ENCODE data around the gene GPAT3.

The GPAT3 gene

GRCh38 chr4:83563998-83564397, 28.1 kb downstream of the GPAT3 start:
- H4K8ac ChIP-seq (ENCODE audit: low read depth, low read length): no peak overlapping the region
- H4K91ac ChIP-seq (ENCODE audit: low read depth, low read length, poor library complexity): no peak overlapping the region
- H3K4me1 ChIP-seq (ENCODE audit: control insufficient read depth in 2 of 2, insufficient read depth in 1 of 2, low read depth in 1 of 2, low read length in 2 of 2): no peaks in the 10 kb centered on the region
- H3K18ac ChIP-seq (ENCODE audit: low read length): no peak overlapping the region
- H3K14ac ChIP-seq (ENCODE audit: low read length): no peak overlapping the region
- DNase-seq (ENCODE audit: low spot score): no peak
- no CpG with 5 or more reads among the region's 1 CpG for WGBS, 2 donors (ENCODE audit: extremely low coverage in 2 of 2, insufficient read length in 2 of 2, insufficient replicate concordance in 1 of 2)
- H3K9me3 ChIP-seq (replicated peaks in 1 of 2; ENCODE audit: control insufficient read depth in 2 of 2, insufficient read depth in 1 of 2, low read depth in 1 of 2, low read length in 2 of 2): no peaks in the 10 kb centered on the region
- no peak overlapping the region for H2BK120ac ChIP-seq (ENCODE audit: low read depth, low read length)
- H3K36me3 ChIP-seq (replicated peaks in 1 of 2; ENCODE audit: control insufficient read depth in 2 of 2, insufficient read depth in 2 of 2, low read length in 2 of 2): no peaks in the 10 kb centered on the region
- H3K27ac ChIP-seq (replicated peaks; ENCODE audit: low read length): no peak overlapping the region
- H3K4me3 ChIP-seq (ENCODE audit: low read length in 2 of 2): no peak overlapping the region
- no peak overlapping the region for H2BK5ac ChIP-seq (ENCODE audit: low read length)
- H3K79me1 ChIP-seq (ENCODE audit: low read depth, low read length): no peaks in the 10 kb centered on the region
- H2BK15ac ChIP-seq (ENCODE audit: low read length): no peak overlapping the region
- no peak overlapping the region for H2AK5ac ChIP-seq (ENCODE audit: low read depth, low read length)
- H3K4ac ChIP-seq (ENCODE audit: low read length): no peak overlapping the region
- no peak overlapping the region for H2BK12ac ChIP-seq (ENCODE audit: low read length)
- no peak overlapping the region for H2AFZ ChIP-seq (ENCODE audit: low read length)
- H3K4me2 ChIP-seq (ENCODE audit: insufficient read depth, low read length, poor library complexity, severe bottlenecking): no peak overlapping the region
- H3K27me3 ChIP-seq (ENCODE audit: control insufficient read depth in 3 of 3, insufficient read depth in 3 of 3, low read depth in 1 of 3, low read length in 3 of 3): no peaks in the 10 kb centered on the region
- H3K23ac ChIP-seq (ENCODE audit: low read depth, low read length, poor library complexity): no peak overlapping the region
- no peak overlapping the region for H3K9ac ChIP-seq (ENCODE audit: low read depth, low read length, poor library complexity)

- Histone ChIP-seq H3K36me3 (replicated peaks in 1 of 2; ENCODE audit: control insufficient read depth in 2 of 2, insufficient read depth in 2 of 2, low read length in 2 of 2) (no peaks in the 10 kb centered on the region), H2BK5ac (ENCODE audit: low read length) (no peak overlapping the region), H3K14ac (ENCODE audit: low read length) (no peak overlapping the region), H2BK15ac (ENCODE audit: low read length) (no peak overlapping the region), H3K4me3 (ENCODE audit: low read length in 2 of 2) (no peak overlapping the region), H4K91ac (ENCODE audit: low read depth, low read length, poor library complexity) (no peak overlapping the region), H3K27ac (replicated peaks; ENCODE audit: low read length) (no peak overlapping the region), H3K4me2 (ENCODE audit: insufficient read depth, low read length, poor library complexity, severe bottlenecking) (no peak overlapping the region), H3K9me3 (replicated peaks in 1 of 2; ENCODE audit: control insufficient read depth in 2 of 2, insufficient read depth in 1 of 2, low read depth in 1 of 2, low read length in 2 of 2) (no peaks in the 10 kb centered on the region), H4K8ac (ENCODE audit: low read depth, low read length) (no peak overlapping the region), H3K18ac (ENCODE audit: low read length) (no peak overlapping the region), H3K4me1 (ENCODE audit: control insufficient read depth in 2 of 2, insufficient read depth in 1 of 2, low read depth in 1 of 2, low read length in 2 of 2) (no peaks in the 10 kb centered on the region), H3K23ac (ENCODE audit: low read depth, low read length, poor library complexity) (no peak overlapping the region), H2AK5ac (ENCODE audit: low read depth, low read length) (no peak overlapping the region), H2AFZ (ENCODE audit: low read length) (no peak overlapping the region), H3K27me3 (ENCODE audit: control insufficient read depth in 3 of 3, insufficient read depth in 3 of 3, low read depth in 1 of 3, low read length in 3 of 3) (no peaks in the 10 kb centered on the region), H3K4ac (ENCODE audit: low read length) (no peak overlapping the region), H3K9ac (ENCODE audit: low read depth, low read length, poor library complexity) (no peak overlapping the region), H3K79me1 (ENCODE audit: low read depth, low read length) (no peaks in the 10 kb centered on the region), H2BK120ac (ENCODE audit: low read depth, low read length) (no peak overlapping the region), H2BK12ac (ENCODE audit: low read length) (no peak overlapping the region)
- no peak for DNase-seq (ENCODE audit: low spot score)
- WGBS, 2 donors (ENCODE audit: extremely low coverage in 2 of 2, insufficient read length in 2 of 2, insufficient replicate concordance in 1 of 2): no CpG with 5 or more reads among the region's 3 CpGs
These were observed 32.2 kb downstream of the GPAT3 start for GRCh38 chr4:83568062-83568461.

DNA sequence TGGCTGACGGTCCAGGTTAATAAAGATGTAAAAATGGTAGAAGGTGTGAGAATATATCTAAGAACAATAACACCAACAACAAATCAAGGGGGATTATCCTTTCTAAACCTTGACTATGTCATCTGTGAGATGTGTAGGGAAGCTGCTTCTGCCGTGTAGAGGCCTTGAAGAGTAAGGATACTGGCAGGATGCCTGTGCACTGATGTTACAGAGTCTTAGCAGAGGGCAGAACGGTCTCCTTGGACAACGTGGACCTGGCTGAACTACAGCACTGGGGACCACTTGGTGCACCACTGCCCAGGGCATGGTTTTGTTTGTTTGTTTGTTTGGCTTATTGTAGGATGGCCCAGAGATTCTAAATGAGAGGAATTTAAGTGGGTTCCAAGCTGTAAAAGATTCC, 33.5 kb downstream of the GPAT3 start:
- H3K79me1 ChIP-seq (ENCODE audit: low read depth, low read length): no peaks in the 10 kb centered on the region
- H3K18ac ChIP-seq (ENCODE audit: low read length): no peak overlapping the region
- no peaks in the 10 kb centered on the region for H3K9me3 ChIP-seq (replicated peaks in 1 of 2; ENCODE audit: control insufficient read depth in 2 of 2, insufficient read depth in 1 of 2, low read depth in 1 of 2, low read length in 2 of 2)
- no peaks in the 10 kb centered on the region for H3K4me1 ChIP-seq (ENCODE audit: control insufficient read depth in 2 of 2, insufficient read depth in 1 of 2, low read depth in 1 of 2, low read length in 2 of 2)
- no CpG with 5 or more reads among the region's 4 CpGs for WGBS, 2 donors (ENCODE audit: extremely low coverage in 2 of 2, insufficient read length in 2 of 2, insufficient replicate concordance in 1 of 2)
- no peak for DNase-seq (ENCODE audit: low spot score)
- no peak overlapping the region for H2BK5ac ChIP-seq (ENCODE audit: low read length)
- H2BK120ac ChIP-seq (ENCODE audit: low read depth, low read length): no peak overlapping the region
- H3K23ac ChIP-seq (ENCODE audit: low read depth, low read length, poor library complexity): no peak overlapping the region
- H3K27me3 ChIP-seq (ENCODE audit: control insufficient read depth in 3 of 3, insufficient read depth in 3 of 3, low read depth in 1 of 3, low read length in 3 of 3): no peaks in the 10 kb centered on the region
- no peak overlapping the region for H3K14ac ChIP-seq (ENCODE audit: low read length)
- H3K9ac ChIP-seq (ENCODE audit: low read depth, low read length, poor library complexity): no peak overlapping the region
- no peak overlapping the region for H4K91ac ChIP-seq (ENCODE audit: low read depth, low read length, poor library complexity)
- no peak overlapping the region for H3K4me3 ChIP-seq (ENCODE audit: low read length in 2 of 2)
- no peak overlapping the region for H2BK15ac ChIP-seq (ENCODE audit: low read length)
- no peaks in the 10 kb centered on the region for H3K36me3 ChIP-seq (replicated peaks in 1 of 2; ENCODE audit: control insufficient read depth in 2 of 2, insufficient read depth in 2 of 2, low read length in 2 of 2)
- no peak overlapping the region for H3K27ac ChIP-seq (replicated peaks; ENCODE audit: low read length)
- H3K4me2 ChIP-seq (ENCODE audit: insufficient read depth, low read length, poor library complexity, severe bottlenecking): no peak overlapping the region
- H2AFZ ChIP-seq (ENCODE audit: low read length): no peak overlapping the region
- no peak overlapping the region for H2AK5ac ChIP-seq (ENCODE audit: low read depth, low read length)
- no peak overlapping the region for H2BK12ac ChIP-seq (ENCODE audit: low read length)
- no peak overlapping the region for H3K4ac ChIP-seq (ENCODE audit: low read length)
- H4K8ac ChIP-seq (ENCODE audit: low read depth, low read length): no peak overlapping the region

GRCh38 chr4:83569987-83570386, 34.1 kb downstream of the GPAT3 start:
- DNase-seq (ENCODE audit: low spot score): no peak
- no peaks in the 10 kb centered on the region for H3K79me1 ChIP-seq (ENCODE audit: low read depth, low read length)
- no peak overlapping the region for H3K14ac ChIP-seq (ENCODE audit: low read length)
- no peak overlapping the region for H3K4me2 ChIP-seq (ENCODE audit: insufficient read depth, low read length, poor library complexity, severe bottlenecking)
- no peak overlapping the region for H3K9ac ChIP-seq (ENCODE audit: low read depth, low read length, poor library complexity)
- no peak overlapping the region for H4K8ac ChIP-seq (ENCODE audit: low read depth, low read length)
- H2BK12ac ChIP-seq (ENCODE audit: low read length): no peak overlapping the region
- no peaks in the 10 kb centered on the region for H3K4me1 ChIP-seq (ENCODE audit: control insufficient read depth in 2 of 2, insufficient read depth in 1 of 2, low read depth in 1 of 2, low read length in 2 of 2)
- no CpG with 5 or more reads among the region's 5 CpGs for WGBS, 2 donors (ENCODE audit: extremely low coverage in 2 of 2, insufficient read length in 2 of 2, insufficient replicate concordance in 1 of 2)
- H2AFZ ChIP-seq (ENCODE audit: low read length): no peak overlapping the region
- H3K27ac ChIP-seq (replicated peaks; ENCODE audit: low read length): no peak overlapping the region
- H3K18ac ChIP-seq (ENCODE audit: low read length): no peak overlapping the region
- H4K91ac ChIP-seq (ENCODE audit: low read depth, low read length, poor library complexity): no peak overlapping the region
- H3K9me3 ChIP-seq (replicated peaks in 1 of 2; ENCODE audit: control insufficient read depth in 2 of 2, insufficient read depth in 1 of 2, low read depth in 1 of 2, low read length in 2 of 2): no peaks in the 10 kb centered on the region
- H3K36me3 ChIP-seq (replicated peaks in 1 of 2; ENCODE audit: control insufficient read depth in 2 of 2, insufficient read depth in 2 of 2, low read length in 2 of 2): no peaks in the 10 kb centered on the region
- H3K27me3 ChIP-seq (ENCODE audit: control insufficient read depth in 3 of 3, insufficient read depth in 3 of 3, low read depth in 1 of 3, low read length in 3 of 3): no peaks in the 10 kb centered on the region
- H2AK5ac ChIP-seq (ENCODE audit: low read depth, low read length): no peak overlapping the region
- no peak overlapping the region for H2BK15ac ChIP-seq (ENCODE audit: low read length)
- no peak overlapping the region for H2BK120ac ChIP-seq (ENCODE audit: low read depth, low read length)
- H3K23ac ChIP-seq (ENCODE audit: low read depth, low read length, poor library complexity): no peak overlapping the region
- no peak overlapping the region for H2BK5ac ChIP-seq (ENCODE audit: low read length)
- H3K4ac ChIP-seq (ENCODE audit: low read length): no peak overlapping the region
- no peak overlapping the region for H3K4me3 ChIP-seq (ENCODE audit: low read length in 2 of 2)
